HG03066 (cell line): ENCODE measurements around the gene KCNS3.

Experiments
- ATAC-seq: cut with Tn5 transposase; IDR thresholded peaks from one replicate; pipeline ENCODE4 v1.9.1; 2021; ENCODE audit warnings: low read depth; ENCODE audit not compliant: unreplicated experiment

The KCNS3 gene

GRCh38 chr2:17877811-17878280, 621 bp upstream of the KCNS3 start:
- ATAC-seq = peak; percentile 31

DNA sequence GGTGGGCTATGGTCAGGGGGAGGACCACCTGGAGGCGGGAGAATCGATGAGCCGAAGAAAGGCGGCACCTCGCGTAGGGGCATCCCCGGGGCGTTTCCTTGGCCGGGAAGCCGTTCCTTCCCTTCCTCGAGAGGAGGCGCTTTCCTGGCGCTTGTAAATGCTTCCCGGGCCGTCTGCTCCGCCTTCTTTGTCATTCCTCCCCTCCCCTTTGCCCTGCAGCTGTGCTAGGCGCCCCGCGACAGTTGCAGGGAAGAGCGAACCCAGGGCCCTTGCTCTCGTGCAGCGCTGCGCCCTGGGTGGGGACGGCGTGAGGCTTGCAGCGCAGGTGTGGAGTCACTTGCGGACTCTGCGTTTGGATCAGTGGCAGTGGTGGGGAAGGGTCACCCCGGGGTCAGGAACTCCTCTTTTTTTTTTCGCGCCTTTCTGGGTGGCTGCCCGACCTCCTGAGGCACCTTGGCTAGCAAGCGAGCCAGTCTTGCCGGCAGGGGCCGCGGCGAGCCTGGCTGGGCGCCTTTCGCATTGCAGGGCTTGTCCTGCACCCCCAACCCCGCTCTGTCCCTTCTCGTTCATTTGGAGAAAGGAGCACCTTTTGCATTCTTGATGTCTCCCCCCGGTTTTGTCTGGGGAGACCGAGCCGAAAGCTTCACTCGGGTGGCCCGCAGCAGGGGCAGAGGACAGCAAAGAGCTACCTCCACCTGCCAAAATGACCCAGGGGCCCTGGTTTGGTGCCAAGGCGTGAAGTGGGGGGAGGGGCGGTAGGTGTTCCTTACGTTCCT, 858 bp downstream of the KCNS3 start:
- peak; percentile 13 for ATAC-seq

DNA sequence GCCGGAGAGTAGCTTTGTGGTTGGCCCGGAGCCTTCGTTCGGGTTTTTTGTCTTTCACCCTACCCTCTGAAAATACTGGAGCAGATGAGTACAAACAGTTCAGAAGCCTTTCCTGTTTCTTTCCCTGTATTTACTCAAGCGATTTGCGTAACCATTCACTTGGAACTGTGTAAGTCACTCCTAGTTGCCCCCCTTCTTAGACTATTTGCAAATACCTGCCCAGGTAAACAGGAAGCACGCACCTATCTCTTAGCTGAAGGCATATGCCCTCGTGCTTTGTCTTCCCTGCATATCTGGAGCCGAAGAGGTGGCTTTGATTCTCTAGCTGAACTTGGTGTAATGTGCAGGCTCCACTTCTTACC, 1.4 kb downstream of the KCNS3 start:
- ATAC-seq = no peak

GRCh38 chr2:17892770-17893534, 14.5 kb downstream of the KCNS3 start:
- ATAC-seq = no peak

GRCh38 chr2:17894005-17894404, 15.5 kb downstream of the KCNS3 start:
- ATAC-seq = no peak

DNA sequence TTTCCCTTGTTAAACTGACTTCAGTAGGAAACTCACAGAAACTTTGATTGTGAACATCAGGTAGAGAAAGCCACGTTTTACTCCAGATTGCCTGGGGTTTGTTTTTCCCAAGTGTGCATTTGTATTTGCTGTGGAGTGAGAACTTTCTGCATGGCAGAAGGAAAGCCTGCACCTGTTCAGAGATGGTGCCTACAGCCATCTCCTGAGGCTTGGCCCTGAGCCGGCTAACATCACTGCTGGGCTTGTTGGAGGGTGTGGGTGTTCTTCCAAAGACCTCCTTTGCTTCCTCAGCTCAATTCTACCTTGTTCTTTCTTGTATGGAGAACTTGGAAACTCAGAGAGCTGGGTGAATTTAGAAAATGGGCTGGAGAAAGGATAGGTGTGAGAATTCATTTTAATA, 16.1 kb downstream of the KCNS3 start:
- no peak for ATAC-seq

DNA sequence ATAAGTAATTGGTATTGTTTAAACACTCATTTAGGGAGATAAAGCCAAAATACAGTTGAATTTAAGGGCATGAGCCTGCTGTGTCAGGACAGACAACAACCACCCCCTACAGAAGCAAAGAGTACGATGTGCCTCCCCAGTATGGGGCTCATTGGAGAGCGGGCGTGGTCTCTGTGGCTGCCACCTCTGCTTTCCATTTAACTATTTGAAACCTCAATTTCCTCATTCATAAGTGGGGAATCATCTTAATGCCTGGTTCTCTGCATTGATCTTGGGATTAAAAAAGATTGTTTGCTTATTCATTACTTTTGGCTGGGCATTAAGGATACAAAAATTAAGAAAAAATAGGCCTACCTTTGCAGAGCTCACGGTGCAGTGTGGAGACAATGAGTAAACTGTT, 21.4 kb downstream of the KCNS3 start:
- ATAC-seq = no peak

DNA sequence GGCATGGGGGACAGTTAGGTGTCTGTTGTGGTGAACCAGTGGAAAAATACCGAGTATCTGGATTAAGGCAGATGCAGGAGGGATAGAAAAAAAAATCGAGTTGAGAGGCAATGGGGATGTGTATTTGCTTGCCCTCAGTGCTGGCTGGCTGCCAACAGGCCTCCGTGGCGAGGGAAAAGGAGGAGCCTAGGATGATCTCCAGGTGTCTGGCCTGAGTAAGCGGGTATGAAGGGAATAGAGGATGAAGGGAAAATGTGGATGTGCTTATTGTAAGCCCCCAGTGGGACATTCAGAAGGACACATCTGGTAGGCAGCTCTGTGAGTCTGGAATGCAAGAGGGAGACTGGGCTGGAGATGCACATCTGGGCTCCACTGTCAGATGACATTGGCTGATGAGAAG, 22.8 kb downstream of the KCNS3 start:
- no peak for ATAC-seq

DNA sequence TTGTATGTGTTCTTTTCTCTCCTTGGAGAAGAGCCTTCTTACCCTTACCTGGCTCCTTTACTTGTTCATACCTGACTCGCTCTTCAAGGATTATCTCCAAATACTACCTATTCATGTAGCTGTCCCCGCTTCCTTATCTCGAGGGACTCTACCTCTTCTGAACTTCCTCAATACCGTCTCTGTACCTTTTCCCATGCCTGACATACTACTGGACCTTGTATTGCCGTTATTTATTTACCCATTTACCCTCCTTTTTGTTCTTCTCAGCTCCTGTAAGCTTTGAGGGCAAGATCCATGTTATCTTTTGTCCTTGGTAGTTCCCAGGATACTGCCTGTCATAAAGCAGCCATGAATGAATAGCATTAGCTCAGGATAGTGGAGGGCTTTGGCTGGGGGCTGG, 32.5 kb downstream of the KCNS3 start:
- no peak for ATAC-seq

DNA sequence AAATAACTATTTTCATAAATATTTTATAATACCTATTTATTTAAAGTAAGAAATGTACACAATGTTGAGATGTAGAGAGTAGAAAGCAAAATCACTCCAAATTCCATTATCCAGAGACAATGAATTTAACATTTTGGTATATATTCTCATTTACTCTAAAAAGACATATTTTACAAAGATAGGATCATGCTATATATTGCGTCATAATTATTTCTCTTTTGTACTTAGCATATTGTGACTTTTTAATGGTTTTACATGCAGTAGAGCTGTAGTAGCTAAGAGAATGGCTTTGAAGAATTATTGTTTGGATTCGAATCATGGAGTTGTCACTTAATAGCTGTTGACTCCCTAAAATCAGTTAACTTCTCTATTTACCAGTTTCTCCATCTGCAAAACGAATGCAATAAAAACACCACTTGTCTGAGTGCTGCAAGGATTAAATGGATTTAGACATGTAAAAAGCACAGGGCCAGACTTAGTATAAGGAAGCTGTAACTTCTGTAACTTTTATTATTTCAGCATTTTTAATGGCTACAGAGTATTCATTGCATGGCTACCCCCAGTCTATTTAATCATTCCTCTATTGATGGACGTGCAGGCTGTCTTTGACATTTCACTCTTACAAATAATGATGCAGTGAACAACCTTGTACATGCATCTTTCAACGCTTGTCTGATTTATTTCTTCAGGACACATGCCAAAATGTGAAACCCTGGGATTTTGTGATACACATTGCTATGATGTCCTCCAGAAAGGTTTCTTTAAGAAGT, 33.2 kb downstream of the KCNS3 start:
- ATAC-seq = peak; percentile 17

DNA sequence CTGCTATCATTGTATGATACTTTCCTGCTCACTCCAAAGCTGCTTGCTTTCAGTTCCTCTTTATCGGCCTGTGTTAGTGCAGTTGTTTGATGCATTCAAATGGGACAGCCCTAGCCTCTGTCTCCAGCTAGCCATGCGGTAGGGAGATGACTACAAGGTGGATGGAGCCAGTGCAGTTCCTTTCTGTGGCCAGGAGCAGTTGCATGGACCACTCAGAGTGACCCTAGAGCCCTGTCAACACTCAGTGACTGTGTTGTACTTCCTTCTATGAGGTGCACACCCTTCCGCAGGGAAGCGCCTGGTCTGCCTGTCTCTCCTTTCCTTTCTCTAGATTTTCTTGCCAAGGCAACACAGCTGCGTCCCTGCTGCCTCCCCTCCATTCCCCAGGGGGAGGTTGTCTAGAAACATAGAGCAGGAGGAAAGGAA, 33.8 kb downstream of the KCNS3 start:
- peak; percentile 97 for ATAC-seq

DNA sequence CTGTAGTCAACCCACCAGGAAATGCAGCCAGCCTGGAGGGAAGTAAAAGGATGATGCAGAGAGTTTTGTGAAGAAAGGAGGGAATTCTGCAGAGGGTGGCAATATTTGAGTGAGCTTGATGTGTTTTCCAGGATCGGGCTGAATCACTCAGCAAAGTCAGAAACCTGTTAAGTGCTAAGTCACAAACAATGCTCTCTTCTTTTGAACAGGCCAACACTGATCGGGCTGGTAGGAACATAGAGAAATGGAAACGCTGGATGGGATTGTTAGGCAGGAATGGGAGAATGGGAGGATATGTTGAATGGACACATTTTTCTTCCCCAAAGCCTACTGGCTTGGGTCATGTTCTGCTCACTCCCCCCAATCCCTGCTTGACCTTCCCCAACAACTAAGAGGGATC, 36.6 kb downstream of the KCNS3 start:
- ATAC-seq = no peak

- no peak for ATAC-seq
Measured at GRCh38 chr2:17915811-17916518, 37.5 kb downstream of the KCNS3 start.

DNA sequence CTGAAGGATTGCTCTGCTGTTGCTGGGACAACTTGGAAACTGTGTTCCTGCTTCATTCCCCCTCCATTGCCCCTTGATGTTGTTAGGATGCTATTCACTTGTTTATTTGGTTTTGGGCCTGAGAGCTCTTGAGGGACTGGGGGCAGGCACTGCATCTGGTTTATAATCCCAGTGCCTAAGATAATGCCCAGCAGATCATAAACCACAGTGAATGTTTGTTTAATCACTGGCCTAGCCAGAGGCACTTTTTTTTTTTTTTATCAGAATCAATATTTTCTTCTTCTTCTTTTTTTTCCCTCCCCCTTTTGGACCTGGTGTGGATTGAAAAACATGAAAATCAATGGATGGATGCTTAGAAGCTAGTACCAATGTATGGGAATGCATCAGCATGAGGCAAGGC, 38.1 kb downstream of the KCNS3 start:
- ATAC-seq = no peak

DNA sequence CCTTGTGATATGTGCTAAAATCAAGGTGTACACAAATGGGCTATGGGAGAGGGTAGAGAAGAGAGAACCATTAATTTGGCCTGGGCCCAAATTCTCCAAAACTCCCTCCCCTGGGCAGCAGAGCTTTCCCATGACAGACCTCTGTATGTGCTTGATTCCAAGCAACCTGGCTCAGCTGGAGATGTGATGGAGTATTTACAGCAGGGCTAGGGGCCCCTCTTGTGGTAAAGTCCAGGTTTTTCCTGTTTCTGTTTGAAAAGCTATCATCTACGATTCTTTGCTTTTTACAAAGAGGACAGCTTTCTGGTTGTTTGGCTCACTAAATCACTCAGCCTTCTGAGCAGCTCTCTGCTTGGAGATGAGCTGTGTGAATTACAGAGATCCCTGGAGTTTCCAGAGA, 40.3 kb downstream of the KCNS3 start:
- ATAC-seq = no peak

DNA sequence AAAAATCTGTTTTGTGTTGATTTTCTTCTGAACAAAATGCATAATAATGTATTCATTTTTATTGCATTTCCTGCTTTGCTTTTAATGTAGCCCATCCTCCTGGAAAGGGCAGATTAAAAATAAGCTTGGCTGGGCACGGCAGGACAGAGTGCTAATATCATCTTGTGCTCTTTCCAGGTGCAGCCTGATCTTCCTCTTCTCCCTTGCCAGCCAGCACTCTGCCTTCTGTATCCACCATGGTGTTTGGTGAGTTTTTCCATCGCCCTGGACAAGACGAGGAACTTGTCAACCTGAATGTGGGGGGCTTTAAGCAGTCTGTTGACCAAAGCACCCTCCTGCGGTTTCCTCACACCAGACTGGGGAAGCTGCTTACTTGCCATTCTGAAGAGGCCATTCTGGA, 52.3 kb downstream of the KCNS3 start:
- no peak for ATAC-seq

- ATAC-seq = no peak
Measured at GRCh38 chr2:17933256-17933655, 54.8 kb downstream of the KCNS3 start.

DNA sequence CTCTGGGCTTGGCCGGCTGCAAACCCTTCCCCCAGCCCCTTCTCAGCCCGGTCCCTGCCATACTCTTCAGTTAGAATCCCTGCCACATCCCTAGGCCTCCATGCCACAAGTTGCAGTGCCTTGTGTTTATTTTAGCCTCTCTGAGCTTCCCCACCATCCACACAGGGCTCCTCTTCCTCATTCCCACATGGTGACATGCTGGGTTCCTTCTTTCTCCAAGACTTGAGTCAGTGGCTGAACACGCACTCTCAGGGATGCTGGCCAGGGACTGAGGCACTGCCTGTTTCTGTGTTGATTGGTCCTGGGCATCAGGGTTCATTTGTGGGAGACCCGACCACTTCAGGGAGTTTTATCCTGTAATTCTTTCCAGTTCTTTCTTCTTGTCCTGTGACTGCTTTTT, 56.3 kb downstream of the KCNS3 start:
- ATAC-seq = no peak

GRCh38 chr2:17935242-17935885, 56.9 kb downstream of the KCNS3 start:
- no peak for ATAC-seq

DNA sequence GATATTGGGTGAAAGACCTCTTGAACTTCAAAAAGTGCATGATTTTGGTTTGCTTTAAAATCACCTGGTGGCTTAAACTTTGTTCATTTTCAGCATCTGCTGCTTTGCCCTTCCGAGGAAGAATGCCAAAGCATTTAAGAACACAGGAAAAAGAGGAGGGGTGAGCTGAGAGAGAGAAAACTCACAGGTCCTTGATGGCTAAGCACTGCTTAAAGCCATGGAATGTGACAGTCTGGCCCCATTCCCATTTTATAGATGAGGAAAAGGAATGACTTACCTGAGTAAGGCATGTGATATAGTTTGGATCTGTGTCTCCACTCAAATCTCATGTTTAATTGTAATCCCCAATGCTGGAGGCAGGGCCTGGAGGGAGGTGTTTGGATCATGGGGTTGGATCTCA, 58.1 kb downstream of the KCNS3 start:
- ATAC-seq = no peak
